Esophagus squamous epithelium (tissue), 4 donors: ENCODE results near the gene TCERG1L.

Experiments
- POLR2A ChIP-seq, 4 donors: fragments of 450-650 bp; IDR thresholded peaks; one replicate each; pipeline ENCODE4 v1.6.1; 2017; ENCODE audit warnings: antibody characterized with exemption in 4 of 4, mild to moderate bottlenecking in 4 of 4, moderate library complexity in 3 of 4
- TF ChIP-seq, protein P1 (sequence below), 6 experiments: fragments of 450-650 bp in 4 of 6; fragments of 200-600 bp in 2 of 6; sonication (generic) in 2 of 6; IDR thresholded peaks; one replicate each; pipeline ENCODE4 v1.5.1; 2016 to 2019; ENCODE audit warnings: antibody characterized with exemption in 6 of 6, mild to moderate bottlenecking in 4 of 6, moderate library complexity in 4 of 6

DNA sequence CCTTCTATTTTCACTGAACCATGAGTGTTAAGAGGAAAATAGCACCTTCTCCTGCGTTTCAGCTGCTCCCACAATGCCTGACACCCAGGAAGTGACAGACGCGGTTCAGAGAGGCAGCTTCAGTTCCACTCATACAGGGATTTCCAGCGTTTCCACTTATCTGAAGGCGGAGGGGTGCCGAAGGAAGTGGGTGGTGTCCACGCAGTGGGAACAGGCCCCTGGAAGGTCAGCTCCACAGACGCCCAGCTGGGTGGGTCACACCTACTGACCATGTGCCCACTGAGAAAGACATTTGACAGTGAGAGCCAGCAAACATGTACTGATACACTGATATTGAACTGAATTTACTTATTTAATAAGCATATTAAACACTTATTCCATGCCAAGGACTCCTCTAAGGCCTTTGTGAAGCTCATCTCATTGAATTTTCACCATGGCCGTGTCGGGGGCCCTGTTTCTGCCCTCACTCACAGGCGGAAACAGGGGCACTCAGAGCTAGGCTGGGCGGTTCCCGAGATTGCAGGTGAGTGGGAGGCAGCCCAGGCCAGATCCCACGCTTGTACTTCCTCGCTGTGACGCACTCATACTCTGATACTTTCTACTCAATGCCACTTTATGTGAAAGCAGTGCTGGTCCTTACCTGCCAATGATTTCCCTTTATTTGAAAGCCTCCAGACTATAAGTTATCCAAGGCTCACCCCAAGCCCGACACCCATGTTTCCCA lies 96.8 kb downstream of the TCERG1L start:
- TF ChIP-seq, protein P1, sequence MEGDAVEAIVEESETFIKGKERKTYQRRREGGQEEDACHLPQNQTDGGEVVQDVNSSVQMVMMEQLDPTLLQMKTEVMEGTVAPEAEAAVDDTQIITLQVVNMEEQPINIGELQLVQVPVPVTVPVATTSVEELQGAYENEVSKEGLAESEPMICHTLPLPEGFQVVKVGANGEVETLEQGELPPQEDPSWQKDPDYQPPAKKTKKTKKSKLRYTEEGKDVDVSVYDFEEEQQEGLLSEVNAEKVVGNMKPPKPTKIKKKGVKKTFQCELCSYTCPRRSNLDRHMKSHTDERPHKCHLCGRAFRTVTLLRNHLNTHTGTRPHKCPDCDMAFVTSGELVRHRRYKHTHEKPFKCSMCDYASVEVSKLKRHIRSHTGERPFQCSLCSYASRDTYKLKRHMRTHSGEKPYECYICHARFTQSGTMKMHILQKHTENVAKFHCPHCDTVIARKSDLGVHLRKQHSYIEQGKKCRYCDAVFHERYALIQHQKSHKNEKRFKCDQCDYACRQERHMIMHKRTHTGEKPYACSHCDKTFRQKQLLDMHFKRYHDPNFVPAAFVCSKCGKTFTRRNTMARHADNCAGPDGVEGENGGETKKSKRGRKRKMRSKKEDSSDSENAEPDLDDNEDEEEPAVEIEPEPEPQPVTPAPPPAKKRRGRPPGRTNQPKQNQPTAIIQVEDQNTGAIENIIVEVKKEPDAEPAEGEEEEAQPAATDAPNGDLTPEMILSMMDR (IDR thresholded peaks at IDR 0.05), result no peak
- TF ChIP-seq POLR2A (IDR thresholded peaks at IDR 0.05), result no peak
